Measurements from ENCODE around the gene SYDE2. TPM values are rescaled to one million over a fixed set of nuclear protein-coding genes. Genes with fewer than 3 reads are reported as not detected.
"Not testable (repeated sequence)": the region's sequence is repeated elsewhere in the genome, so short reads cannot be mapped to it uniquely, and the experiment has no call there.

The SYDE2 gene
- polyA plus RNA-seq, 2 of the 4 experiments (the other 2 are of a cell fraction) = 0.92 to 2.6 TPM

- DNase-seq (ENCODE audit: low read depth in 1 of 2, low spot score in 1 of 2) = no peak
- no peak overlapping the region for H3K4me3 ChIP-seq
- POLR2A ChIA-PET = no interaction called here
- TF ChIP-seq PBX3 (IDR thresholded peaks at IDR 0.05) = no peak
- TF ChIP-seq POLR2AphosphoS2 (conservative IDR thresholded peaks at IDR 0.05; ENCODE audit: low read length) = no peak
- TF ChIP-seq, protein P1, sequence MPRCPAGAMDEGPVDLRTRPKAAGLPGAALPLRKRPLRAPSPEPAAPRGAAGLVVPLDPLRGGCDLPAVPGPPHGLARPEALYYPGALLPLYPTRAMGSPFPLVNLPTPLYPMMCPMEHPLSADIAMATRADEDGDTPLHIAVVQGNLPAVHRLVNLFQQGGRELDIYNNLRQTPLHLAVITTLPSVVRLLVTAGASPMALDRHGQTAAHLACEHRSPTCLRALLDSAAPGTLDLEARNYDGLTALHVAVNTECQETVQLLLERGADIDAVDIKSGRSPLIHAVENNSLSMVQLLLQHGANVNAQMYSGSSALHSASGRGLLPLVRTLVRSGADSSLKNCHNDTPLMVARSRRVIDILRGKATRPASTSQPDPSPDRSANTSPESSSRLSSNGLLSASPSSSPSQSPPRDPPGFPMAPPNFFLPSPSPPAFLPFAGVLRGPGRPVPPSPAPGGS (IDR thresholded peaks at IDR 0.05) = no peak
- ATAC-seq = no peak
- H3K27ac ChIP-seq = no peak overlapping the region
- FAIRE-seq = no peak
- H3K4me1 ChIP-seq = peaks cover 13% of the 10 kb centered on the region
- CTCF ChIA-PET = no interaction called here
- no peaks in the 10 kb centered on the region for H3K9me3 ChIP-seq
- no peak overlapping the region for H3K4me2 ChIP-seq
These were observed 4.5 kb downstream of the SYDE2 start for GRCh38 chr1:85196358-85196757.

DNA sequence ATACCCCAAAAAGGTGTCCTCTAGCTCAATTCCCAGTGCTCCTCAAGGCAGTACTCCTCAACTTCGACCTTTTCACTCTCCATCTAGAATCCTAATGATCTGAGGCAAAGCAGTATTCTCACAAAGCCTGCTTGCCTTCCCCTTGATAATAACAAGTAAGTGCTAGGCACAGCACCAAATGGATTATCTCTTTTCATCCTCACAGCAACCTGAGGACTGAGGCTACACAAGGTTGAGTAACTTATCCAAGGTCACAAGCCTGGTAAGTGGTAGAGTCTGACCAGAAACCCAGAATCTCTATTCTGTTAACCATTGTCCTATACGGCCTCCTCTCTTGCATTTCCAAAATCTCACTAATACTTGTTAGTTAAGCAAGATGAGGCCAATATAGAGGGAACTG lies 5.1 kb downstream of the SYDE2 start:
- Histone ChIP-seq H3K4me3 (no peak overlapping the region), H3K4me2 (no peak overlapping the region), H3K4me1 (peaks cover 13% of the 10 kb centered on the region), H3K9me3 (no peaks in the 10 kb centered on the region), H3K27ac (no peak overlapping the region)
- 83% methylated on average over 2 of the region's 2 CpGs for WGBS (ENCODE audit: missing lambda C conversion rate)
- ChIA-PET CTCF (interaction anchor here (0.6 kb wide), 1 partner anchor 1251 kb away, joined by 4 read pairs; no protein-coding TSS in a partner anchor), POLR2A (no interaction called here)
- no peak for TF ChIP-seq EHMT2 (IDR thresholded peaks at IDR 0.05; ENCODE audit: low read depth)
- no peak for TF ChIP-seq TP53 (CRISPR knock-in tag; IDR thresholded peaks at IDR 0.05)
- TF ChIP-seq REST (IDR thresholded peaks at IDR 0.05) = no peak
- no peak for TF ChIP-seq RFX5 (IDR thresholded peaks at IDR 0.05)
- TF ChIP-seq ZFP36 (IDR thresholded peaks at IDR 0.05; ENCODE audit: borderline replicate concordance, partially characterized antibody) = no peak
- no peak for TF ChIP-seq CBX2 (IDR thresholded peaks at IDR 0.05; ENCODE audit: borderline replicate concordance, low read depth)
- TF ChIP-seq HES2 (IDR thresholded peaks at IDR 0.05) = no peak
- no peak for TF ChIP-seq RCOR1 (IDR thresholded peaks at IDR 0.05; ENCODE audit: low read depth, low read length)
- no peak for TF ChIP-seq HDAC2 (IDR thresholded peaks at IDR 0.05)
- TF ChIP-seq ZC3H11A (IDR thresholded peaks at IDR 0.05) = no peak
- TF ChIP-seq MYC (IDR thresholded peaks at IDR 0.05; ENCODE audit: borderline replicate concordance, low read length) = no peak
- no peak for TF ChIP-seq HEYL (CRISPR knock-in tag; IDR thresholded peaks at IDR 0.05)
- TF ChIP-seq JUN (IDR thresholded peaks at IDR 0.05) = no peak
- no peak for TF ChIP-seq CEBPB (IDR thresholded peaks at IDR 0.05)
- TF ChIP-seq, protein P2, sequence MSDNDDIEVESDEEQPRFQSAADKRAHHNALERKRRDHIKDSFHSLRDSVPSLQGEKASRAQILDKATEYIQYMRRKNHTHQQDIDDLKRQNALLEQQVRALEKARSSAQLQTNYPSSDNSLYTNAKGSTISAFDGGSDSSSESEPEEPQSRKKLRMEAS (IDR thresholded peaks at IDR 0.05) = no peak
- TF ChIP-seq ZNF302 (CRISPR knock-in tag; IDR thresholded peaks at IDR 0.05) = no peak
- no peak for TF ChIP-seq KDM1A (IDR thresholded peaks at IDR 0.05; ENCODE audit: low read depth)
- no peak for TF ChIP-seq HMGXB4 (CRISPR knock-in tag; IDR thresholded peaks at IDR 0.05; ENCODE audit: borderline replicate concordance)
- no peak for TF ChIP-seq SMC3 (IDR thresholded peaks at IDR 0.05)
- FAIRE-seq = no peak
- ATAC-seq = no peak
- no peak for DNase-seq (ENCODE audit: low read depth in 1 of 2, low spot score in 1 of 2)

DNA sequence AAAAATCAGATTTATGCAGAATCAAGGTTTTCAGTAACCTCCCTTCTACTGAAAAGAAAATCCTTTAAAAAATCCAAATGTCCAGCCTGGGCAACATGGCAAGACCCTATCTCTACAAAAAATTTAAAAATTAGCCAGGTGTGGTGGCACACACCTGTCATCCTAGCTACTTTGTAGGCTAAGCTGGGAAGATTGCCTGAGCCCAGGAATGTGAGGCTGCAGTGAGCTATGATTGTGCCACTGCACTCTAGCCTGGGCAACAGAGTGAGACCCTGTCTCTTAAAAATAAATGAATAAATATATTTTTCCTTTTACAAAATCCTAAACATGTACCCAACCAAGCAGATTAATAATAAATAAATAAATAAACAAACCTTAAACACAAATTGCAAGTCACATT lies 8.7 kb downstream of the SYDE2 start:
- not testable (repeated sequence) for DNase-seq (ENCODE audit: low read depth in 1 of 2, low spot score in 1 of 2); ATAC-seq
- CTCF ChIA-PET = interaction anchor here (0.7 kb wide), 1 partner anchor 15 kb away, joined by 3 read pairs; no protein-coding TSS in a partner anchor

More for the DNA sequence above, 8.7 kb downstream of the SYDE2 start:
- H3K4me3 ChIP-seq, H3K4me1 ChIP-seq, H3K9me3 ChIP-seq, FAIRE-seq, H3K4me2 ChIP-seq, H3K27ac ChIP-seq: not testable (repeated sequence)
- POLR2A ChIA-PET = interaction anchor here (1.2 to 1.7 kb wide), 2 partner anchors 9 to 68 kb away, joined by 3 to 4 read pairs; partner anchors contain the start of gene SYDE2
